ENCODE results near the gene NAA20. TPM values are rescaled to one million over a fixed set of nuclear protein-coding genes. Genes with fewer than 3 reads are reported as not detected.
"Not testable (repeated sequence)": the region's sequence is repeated elsewhere in the genome, so short reads cannot be mapped to it uniquely, and the experiment has no call there.

Gene NAA20
- total RNA-seq, 2 donors from 2014 or later = 45.3 to 48.4 TPM

GRCh38 chr20:19986419-19986818 lies 30.7 kb upstream of the NAA20 start:
- intact Hi-C loops (cut with DNase I) = no loop called here
- no peak for DNase-seq (ENCODE audit: low spot score)

- intact Hi-C loops (cut with DNase I) = loop anchor here in 1 of 2 donors (1.0 kb wide), 1 partner anchor 95 kb away; no protein-coding TSS in a partner anchor
- no peak for DNase-seq (ENCODE audit: low spot score)
Observed at GRCh38 chr20:19987046-19987445, 30.1 kb upstream of the NAA20 start.

GRCh38 chr20:19990850-19991249 lies 26.3 kb upstream of the NAA20 start:
- no peak for DNase-seq (ENCODE audit: low spot score)
- intact Hi-C loops (cut with DNase I) = loop anchor here in 1 of 2 donors (10.0 kb wide), 1 partner anchor 296 kb away; no protein-coding TSS in a partner anchor

- DNase-seq (ENCODE audit: low spot score) = no peak
- intact Hi-C loops (cut with DNase I) = loop anchor here in 1 of 2 donors (10.0 kb wide), 1 partner anchor 297 kb away; no protein-coding TSS in a partner anchor
Observed at GRCh38 chr20:19991308-19991707, 25.9 kb upstream of the NAA20 start.

GRCh38 chr20:19991854-19992253 lies 25.3 kb upstream of the NAA20 start:
- intact Hi-C loops (cut with DNase I) = loop anchor here in 1 of 2 donors (2.0 to 10.0 kb wide), 2 partner anchors 17 to 297 kb away; no protein-coding TSS in a partner anchor
- no peak for DNase-seq (ENCODE audit: low spot score)

GRCh38 chr20:19992996-19993908 lies 23.9 kb upstream of the NAA20 start:
- no peak for DNase-seq (ENCODE audit: low spot score)
- intact Hi-C loops (cut with DNase I) = loop anchor here in 1 of 2 donors (2.0 to 10.0 kb wide), 2 partner anchors 18 to 298 kb away; no protein-coding TSS in a partner anchor

GRCh38 chr20:19993958-19994669 lies 23.0 kb upstream of the NAA20 start:
- DNase-seq (ENCODE audit: low spot score) = no peak
- intact Hi-C loops (cut with DNase I) = loop anchor here in 1 of 2 donors (2.0 to 10.0 kb wide), 2 partner anchors 19 to 299 kb away; no protein-coding TSS in a partner anchor

- DNase-seq (ENCODE audit: low spot score) = no peak
Observed at GRCh38 chr20:19995220-19995863, 21.8 kb upstream of the NAA20 start.

GRCh38 chr20:19996222-19996621 lies 20.9 kb upstream of the NAA20 start:
- intact Hi-C loops (cut with DNase I) = loop anchor here (2.0 to 10.0 kb wide), 3 partner anchors 15 to 301 kb away; no protein-coding TSS in a partner anchor

More at GRCh38 chr20:19995220-19995863, 21.8 kb upstream of the NAA20 start:
- intact Hi-C loops (cut with DNase I) = loop anchor here (5.0 to 10.0 kb wide), 2 partner anchors 213 to 301 kb away; no protein-coding TSS in a partner anchor

GRCh38 chr20:19996917-19997316 lies 20.2 kb upstream of the NAA20 start:
- intact Hi-C loops (cut with DNase I) = loop anchor here (2.0 to 10.0 kb wide), 3 partner anchors 16 to 302 kb away; no protein-coding TSS in a partner anchor
- DNase-seq (ENCODE audit: low spot score) = no peak

More at GRCh38 chr20:19996222-19996621, 20.9 kb upstream of the NAA20 start:
- DNase-seq (ENCODE audit: low spot score) = no peak

GRCh38 chr20:19998990-19999705 lies 18.0 kb upstream of the NAA20 start:
- intact Hi-C loops (cut with DNase I) = loop anchor here (5.0 to 10.0 kb wide), 2 partner anchors 217 to 304 kb away; no protein-coding TSS in a partner anchor
- no peak for DNase-seq (ENCODE audit: low spot score)

- no peak for DNase-seq (ENCODE audit: low spot score)
- intact Hi-C loops (cut with DNase I) = no loop called here
Observed at GRCh38 chr20:20000211-20000968, 16.8 kb upstream of the NAA20 start.

- no peak for DNase-seq (ENCODE audit: low spot score)
Observed at GRCh38 chr20:20002101-20002998, 14.8 kb upstream of the NAA20 start.

GRCh38 chr20:20003031-20003954 lies 13.9 kb upstream of the NAA20 start:
- intact Hi-C loops (cut with DNase I) = no loop called here

More at GRCh38 chr20:20002101-20002998, 14.8 kb upstream of the NAA20 start:
- intact Hi-C loops (cut with DNase I) = no loop called here

GRCh38 chr20:20003955-20004322 lies 13.2 kb upstream of the NAA20 start:
- DNase-seq (ENCODE audit: low spot score); intact Hi-C loops (cut with DNase I): not testable (repeated sequence)

More at GRCh38 chr20:20003031-20003954, 13.9 kb upstream of the NAA20 start:
- no peak for DNase-seq (ENCODE audit: low spot score)

Measured in posterior vena cava (tissue), 2 donors.